PC-3 (cell line): ENCODE measurements around the gene CACNA2D2. TPM values are rescaled to one million over a fixed set of nuclear protein-coding genes. Genes with fewer than 3 reads are reported as not detected.
A peak's percentile ranks its signal among the peaks of the same experiment; 100 is the strongest.

Source experiments
- ATAC-seq: fragments of 200-7000 bp; cut with Tn5 transposase; 2 replicates; pipeline ENCODE4 v1.9.1; 2020; ENCODE audit warnings: mild to moderate bottlenecking, moderate library complexity
- BruUV-seq: library from RNA; stranded (reverse); fragments of 400-500 nt; replicated peaks from 2 replicates; lab custom pipeline; 2021; lab: Mats Ljungman, UMichigan
- CTCF ChIA-PET: fragments of 300-600 bp; sonication (Branson Sonifier 250); formaldehyde crosslinking; loops from one replicate; lab custom pipeline; 2022; ENCODE audit warnings: antibody characterized with exemption; lab: Charles Lee
- POLR2A ChIA-PET: fragments of 300-600 bp; sonication (Branson Sonifier 250); formaldehyde crosslinking; loops from one replicate; lab custom pipeline; 2022; ENCODE audit warnings: antibody characterized with exemption; ENCODE audit not compliant: unreplicated experiment; lab: Charles Lee
- DNase-seq: peaks from one replicate; pipeline ENCODE4 v3.0.0-alpha.2; 2015
- H2AFZ ChIP-seq: fragments of 300-600 bp; sonication (generic); 2 replicates; pipeline ENCODE4 v1.6.0; 2016; ENCODE audit warnings: antibody characterized with exemption, low read length
- H3F3A ChIP-seq: fragments of 300-600 bp; sonication (generic); one replicate; pipeline ENCODE4 v1.6.0; 2017; ENCODE audit warnings: antibody characterized with exemption, low read length, control low read depth, mild to moderate bottlenecking; ENCODE audit not compliant: unreplicated experiment
- H3K27ac ChIP-seq: fragments of 300-600 bp; sonication (generic); 2 replicates; pipeline ENCODE4 v1.5.1; 2016; ENCODE audit warnings: mild to moderate bottlenecking, low read length
- H3K27me3 ChIP-seq: fragments of 300-600 bp; sonication (generic); 2 replicates; pipeline ENCODE4 v1.6.1; 2016; ENCODE audit warnings: low read length, mixed read lengths
- H3K36me3 ChIP-seq: fragments of 300-600 bp; sonication (generic); 2 replicates; pipeline ENCODE4 v1.6.1; 2016; ENCODE audit warnings: low read depth, mixed run types, low read length, mixed read lengths
- H3K4me1 ChIP-seq: fragments of 300-600 bp; sonication (generic); 2 replicates; pipeline ENCODE4 v1.5.1; 2016; ENCODE audit warnings: low read length; ENCODE audit not compliant: insufficient read depth
- H3K4me2 ChIP-seq: fragments of 300-600 bp; sonication (generic); 2 replicates; pipeline ENCODE4 v1.6.0; 2016; ENCODE audit warnings: low read length
- H3K4me3 ChIP-seq: fragments of 300-600 bp; sonication (generic); 2 replicates; pipeline ENCODE4 v1.5.1; 2016; ENCODE audit warnings: mild to moderate bottlenecking, low read length, mixed read lengths
- H3K79me2 ChIP-seq: fragments of 300-600 bp; sonication (generic); 2 replicates; pipeline ENCODE4 v1.6.1; 2017; ENCODE audit warnings: low read length, mixed read lengths
- H3K9ac ChIP-seq: fragments of 300-600 bp; sonication (generic); 2 replicates; pipeline ENCODE4 v1.6.0; 2016; ENCODE audit warnings: mild to moderate bottlenecking, low read length
- H3K9me2 ChIP-seq: fragments of 300-600 bp; sonication (generic); replicated peaks from 2 replicates; pipeline ENCODE4 v1.6.1; 2016; ENCODE audit warnings: mixed run types, low read length, mixed read lengths
- H3K9me3 ChIP-seq: fragments of 300-600 bp; sonication (generic); 2 replicates; pipeline ENCODE4 v1.6.1; 2016; ENCODE audit warnings: low read length, mixed read lengths
- H4K20me1 ChIP-seq: fragments of 300-600 bp; sonication (generic); 2 replicates; pipeline ENCODE4 v1.6.1; 2016; ENCODE audit warnings: low read length, mixed read lengths
- CTCF ChIP-seq: fragments of 300-600 bp; sonication (generic); conservative IDR thresholded peaks from 2 replicates; pipeline ENCODE4 v1.5.1; 2017; ENCODE audit warnings: antibody characterized with exemption, low read depth, mild to moderate bottlenecking, low read length
- EZH2 ChIP-seq: fragments of 300-600 bp; sonication (generic); IDR thresholded peaks from one replicate; pipeline ENCODE4 v1.6.1; 2017; ENCODE audit warnings: antibody characterized with exemption, mild to moderate bottlenecking, low read length; ENCODE audit not compliant: unreplicated experiment
- EZH2phosphoT487 ChIP-seq: fragments of 300-600 bp; sonication (generic); IDR thresholded peaks from 2 replicates; pipeline ENCODE4 v1.6.1; 2018; ENCODE audit warnings: mild to moderate bottlenecking, antibody characterized with exemption, low read length, borderline replicate concordance
- intact Hi-C: fragments of 100-400 bp; cut with micrococcal nuclease; formaldehyde crosslinking; loops from 2 replicates; pipeline ENCODE4 v1.9.0; 2023
- total RNA-seq: library from RNA; depleted of rRNA; stranded (reverse); fragments of >200 nt; gene quantifications from 2 replicates; pipeline ENCODE4 v1.2.3, GENCODE V29; 2014

The CACNA2D2 gene
- total RNA-seq, 1 experiment from 2014 or later: 0.44 TPM

GRCh38 chr3:50428007-50428633, 75.3 kb downstream of the CACNA2D2 start:
- H3K9ac ChIP-seq: no peak overlapping the region
- BruUV-seq: no TSS peak
- H3K4me2 ChIP-seq: no peak overlapping the region
- no peaks in the 10 kb centered on the region for H3K36me3 ChIP-seq
- POLR2A ChIA-PET: no interaction called here
- CTCF ChIA-PET: interaction anchor here (0.5 kb wide), 1 partner anchor 218 kb away, joined by 3 read pairs; no protein-coding TSS in a partner anchor
- H3K27me3 ChIP-seq: no peaks in the 10 kb centered on the region
- intact Hi-C loops: no loop called here
- H3K79me2 ChIP-seq: no peaks in the 10 kb centered on the region
- no peaks in the 10 kb centered on the region for H3F3A ChIP-seq
- TF ChIP-seq EZH2phosphoT487: no peak
- TF ChIP-seq CTCF: peak; percentile 45; the same call in 1 of the 2 replicates
- H2AFZ ChIP-seq: no peak overlapping the region
- ATAC-seq: peak; percentile 56
- DNase-seq: peak; percentile 52
- H3K9me2 ChIP-seq: no peaks in the 10 kb centered on the region
- H3K4me3 ChIP-seq: no peak overlapping the region
- no peaks in the 10 kb centered on the region for H3K4me1 ChIP-seq
- no peaks in the 10 kb centered on the region for H3K9me3 ChIP-seq
- H4K20me1 ChIP-seq: no peaks in the 10 kb centered on the region
- no peak overlapping the region for H3K27ac ChIP-seq

GRCh38 chr3:50427217-50427616, 76.2 kb downstream of the CACNA2D2 start:
- no TSS peak for BruUV-seq
- TF ChIP-seq EZH2 (no peak), CTCF (no peak), EZH2phosphoT487 (no peak)
- H3K4me1 ChIP-seq: no peaks in the 10 kb centered on the region
- POLR2A ChIA-PET: no interaction called here
- DNase-seq: no peak
- H3F3A ChIP-seq: no peaks in the 10 kb centered on the region
- H3K27me3 ChIP-seq: no peaks in the 10 kb centered on the region
- no peaks in the 10 kb centered on the region for H3K9me3 ChIP-seq
- intact Hi-C loops: no loop called here
- H3K27ac ChIP-seq: no peak overlapping the region
- no peaks in the 10 kb centered on the region for H4K20me1 ChIP-seq
- no peak overlapping the region for H3K4me2 ChIP-seq
- no peaks in the 10 kb centered on the region for H3K79me2 ChIP-seq
- no peak for ATAC-seq
- H2AFZ ChIP-seq: no peak overlapping the region
- no peak overlapping the region for H3K4me3 ChIP-seq
- H3K9ac ChIP-seq: no peak overlapping the region
- H3K9me2 ChIP-seq: no peaks in the 10 kb centered on the region
- no peaks in the 10 kb centered on the region for H3K36me3 ChIP-seq
- CTCF ChIA-PET: no interaction called here

GRCh38 chr3:50425911-50426310, 77.5 kb downstream of the CACNA2D2 start:
- Histone ChIP-seq H4K20me1 (no peaks in the 10 kb centered on the region), H3K27ac (no peak overlapping the region), H3K4me2 (no peak overlapping the region), H3K27me3 (no peaks in the 10 kb centered on the region), H3K9me2 (no peaks in the 10 kb centered on the region), H3K4me1 (no peaks in the 10 kb centered on the region), H3K9me3 (no peaks in the 10 kb centered on the region), H3K9ac (no peak overlapping the region), H2AFZ (no peak overlapping the region), H3K36me3 (no peaks in the 10 kb centered on the region), H3K4me3 (no peak overlapping the region), H3K79me2 (no peaks in the 10 kb centered on the region), H3F3A (no peaks in the 10 kb centered on the region)
- TF ChIP-seq CTCF (no peak), EZH2phosphoT487 (no peak), EZH2 (no peak)
- no TSS peak for BruUV-seq
- CTCF ChIA-PET: no interaction called here
- ATAC-seq: no peak
- no peak for DNase-seq
- intact Hi-C loops: no loop called here
- POLR2A ChIA-PET: interaction anchor here (0.6 kb wide), 1 partner anchor 63 kb away, joined by 5 read pairs; no protein-coding TSS in a partner anchor
